Measurements from ENCODE around the gene GPR34.
"Not testable (repeated sequence)": the region's sequence is repeated elsewhere in the genome, so short reads cannot be mapped to it uniquely, and the experiment has no call there.

The GPR34 gene

GRCh38 chrX:41695426-41695825 lies 6.7 kb downstream of the GPR34 start:
- DNase-seq = no peak

- no peak for DNase-seq
Measured at GRCh38 chrX:41703574-41704029, 14.8 kb downstream of the GPR34 start.

GRCh38 chrX:41705042-41705441 lies 16.3 kb downstream of the GPR34 start:
- no peak for DNase-seq

- no peak for DNase-seq
Measured at GRCh38 chrX:41705680-41706374, 17.1 kb downstream of the GPR34 start.

GRCh38 chrX:41707218-41707617 lies 18.4 kb downstream of the GPR34 start:
- DNase-seq = no peak

GRCh38 chrX:41708486-41708885 lies 19.7 kb downstream of the GPR34 start:
- no peak for DNase-seq

- DNase-seq = no peak
Measured at GRCh38 chrX:41711021-41711667, 22.4 kb downstream of the GPR34 start.

- DNase-seq = no peak
Measured at GRCh38 chrX:41716222-41716621, 27.4 kb downstream of the GPR34 start.

- DNase-seq = no peak
Measured at GRCh38 chrX:41716767-41717473, 28.1 kb downstream of the GPR34 start.

- no peak for DNase-seq
Measured at GRCh38 chrX:41718481-41719235, 29.9 kb downstream of the GPR34 start.

- not testable (repeated sequence) for DNase-seq
Measured at GRCh38 chrX:41719610-41720009, 30.8 kb downstream of the GPR34 start.

- no peak for DNase-seq
Measured at GRCh38 chrX:41720125-41720779, 31.5 kb downstream of the GPR34 start.

GRCh38 chrX:41721590-41721989 lies 32.8 kb downstream of the GPR34 start:
- no peak for DNase-seq

- no peak for DNase-seq
Measured at GRCh38 chrX:41722214-41722613, 33.4 kb downstream of the GPR34 start.

- DNase-seq = no peak
Measured at GRCh38 chrX:41722816-41723618, 34.2 kb downstream of the GPR34 start.

GRCh38 chrX:41723826-41724225 lies 35.1 kb downstream of the GPR34 start, which contains the start of gene GPR82:
Gene GPR82 (plus strand): TSS chrX:41724181. CDS start chrX:41727027, 2,846 bp downstream.
- DNase-seq = no peak

GRCh38 chrX:41728125-41728524 lies 39.4 kb downstream of the GPR34 start:
- no peak for DNase-seq

- DNase-seq = no peak
Measured at GRCh38 chrX:41730081-41730480, 41.3 kb downstream of the GPR34 start.

- no peak for DNase-seq
Measured at GRCh38 chrX:41732260-41732659, 43.5 kb downstream of the GPR34 start.

GRCh38 chrX:41733939-41734338 lies 45.2 kb downstream of the GPR34 start:
- DNase-seq = no peak

GRCh38 chrX:41734530-41734929 lies 45.8 kb downstream of the GPR34 start:
- no peak for DNase-seq

GRCh38 chrX:41737065-41737464 lies 48.3 kb downstream of the GPR34 start:
- no peak for DNase-seq
